Stimulated activated naive B cell treated with anti-CD40 and anti-IgM and Interleukin-4, amounts not matched to agents 10 μg/mL and 1 μg/mL and 100 μg/mL, for 72 hours (primary cell): ENCODE measurements around the gene RBL1.
"Not testable (repeated sequence)": the region's sequence is repeated elsewhere in the genome, so short reads cannot be mapped to it uniquely, and the experiment has no call there.

ENCODE experiments used
- ATAC-seq, 2 donors: fragments of 150-1000 bp; cut with Tn5 transposase; replicated peaks; 2 replicates each; pipeline ENCODE4 v1.10.0; 2021; ENCODE audit warnings: moderate library complexity in 1 of 2
- DNase-seq: peaks from one replicate; pipeline ENCODE4 v3.0.0; 2021
- H3K27ac Mint-ChIP-seq: one replicate; pipeline ENCODE4 v1.8.0; 2022; ENCODE audit warnings: mild to moderate bottlenecking, mixed read lengths
- H3K27me3 Mint-ChIP-seq, 2 donors: one replicate each; pipeline ENCODE4 v1.8.0; 2022; ENCODE audit warnings: mixed read lengths in 2 of 2
- H3K36me3 Mint-ChIP-seq, 2 donors: one replicate each; pipeline ENCODE4 v1.8.0; 2022; ENCODE audit warnings: mixed read lengths in 2 of 2, mild to moderate bottlenecking in 1 of 2
- H3K4me1 Mint-ChIP-seq, 2 donors: one replicate each; pipeline ENCODE4 v1.8.0; 2022; ENCODE audit warnings: mixed read lengths in 2 of 2, mild to moderate bottlenecking in 1 of 2
- H3K4me3 Mint-ChIP-seq, 2 donors: one replicate each; pipeline ENCODE4 v1.8.0; 2022; ENCODE audit warnings: mild to moderate bottlenecking in 2 of 2, mixed read lengths in 2 of 2, moderate library complexity in 1 of 2
- H3K9me3 Mint-ChIP-seq, 2 donors: one replicate each; pipeline ENCODE4 v1.8.0; 2022; ENCODE audit warnings: mixed read lengths in 2 of 2, mild to moderate bottlenecking in 1 of 2

The RBL1 gene

DNA sequence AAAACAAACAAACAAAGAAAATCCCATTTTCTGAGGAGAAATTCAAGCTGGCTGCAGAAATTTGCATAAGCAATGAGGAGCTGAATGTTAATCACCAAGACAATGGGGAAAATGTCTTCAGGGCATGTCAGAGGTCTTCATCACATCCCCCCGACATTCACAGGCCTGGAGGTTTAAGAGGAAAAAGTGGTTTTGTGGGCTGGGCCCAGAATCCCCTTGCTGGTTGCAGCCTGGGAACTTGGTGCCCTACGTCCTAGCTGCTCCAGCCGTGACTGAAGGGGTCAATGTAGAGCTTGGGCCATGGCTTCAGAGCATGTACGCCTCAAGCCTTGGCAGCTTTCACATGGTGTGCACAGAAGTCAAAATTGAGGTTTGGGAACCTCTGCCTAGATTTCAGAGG lies 101.6 kb downstream of the RBL1 start:
- not testable (repeated sequence) for H3K9me3 Mint-ChIP-seq, H3K27me3 Mint-ChIP-seq, ATAC-seq, DNase-seq, H3K4me3 Mint-ChIP-seq, H3K27ac Mint-ChIP-seq
- peaks cover 2 to 20% of the 10 kb centered on the region in 2 donors for H3K4me1 Mint-ChIP-seq
- H3K36me3 Mint-ChIP-seq = peaks cover 31 to 39% of the 10 kb centered on the region in 2 donors

DNA sequence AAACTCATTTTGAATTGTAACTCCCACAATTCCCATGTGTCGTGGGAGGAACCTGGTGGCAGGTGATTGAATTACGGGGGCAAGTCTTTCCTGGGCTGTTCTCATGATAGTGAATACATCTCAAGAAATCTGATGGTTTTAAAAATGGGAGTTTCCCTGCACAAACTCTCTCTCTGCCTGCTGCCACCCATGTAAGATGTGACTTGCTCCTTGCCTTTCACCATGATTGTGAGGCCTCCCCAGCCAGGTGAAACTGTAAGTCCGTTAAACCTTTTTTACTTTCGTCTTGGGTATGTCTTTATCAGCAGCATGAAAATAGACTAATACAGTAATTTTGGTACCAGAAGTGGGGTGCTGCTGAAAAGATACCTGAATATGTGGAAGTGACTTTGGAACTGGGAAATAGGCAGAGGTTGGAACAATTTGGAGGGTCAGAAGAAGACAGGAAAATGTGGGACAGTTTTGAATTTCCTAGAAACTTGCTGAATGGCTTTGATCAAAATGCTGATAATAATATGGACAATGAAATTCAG lies 102.9 kb downstream of the RBL1 start:
- peaks cover 7 to 10% of the 10 kb centered on the region in 2 donors for H3K9me3 Mint-ChIP-seq
- no peak for ATAC-seq
- no peak overlapping the region for H3K27ac Mint-ChIP-seq
- H3K4me1 Mint-ChIP-seq = peaks cover 8 to 31% of the 10 kb centered on the region in 2 donors
- peaks cover 34 to 45% of the 10 kb centered on the region in 2 donors for H3K36me3 Mint-ChIP-seq
- H3K27me3 Mint-ChIP-seq = no peaks in the 10 kb centered on the region
- no peak overlapping the region for H3K4me3 Mint-ChIP-seq
- no peak for DNase-seq

GRCh38 chr20:36991703-36992102 lies 104.1 kb downstream of the RBL1 start:
- ATAC-seq (no peak), DNase-seq (no peak)
- H3K9me3 Mint-ChIP-seq = peaks cover 7 to 10% of the 10 kb centered on the region in 2 donors
- no peak overlapping the region for H3K27ac Mint-ChIP-seq
- no peaks in the 10 kb centered on the region for H3K27me3 Mint-ChIP-seq
- H3K4me3 Mint-ChIP-seq = no peak overlapping the region
- H3K36me3 Mint-ChIP-seq = peaks cover 33 to 45% of the 10 kb centered on the region in 2 donors
- peaks cover 8 to 31% of the 10 kb centered on the region in 2 donors for H3K4me1 Mint-ChIP-seq

DNA sequence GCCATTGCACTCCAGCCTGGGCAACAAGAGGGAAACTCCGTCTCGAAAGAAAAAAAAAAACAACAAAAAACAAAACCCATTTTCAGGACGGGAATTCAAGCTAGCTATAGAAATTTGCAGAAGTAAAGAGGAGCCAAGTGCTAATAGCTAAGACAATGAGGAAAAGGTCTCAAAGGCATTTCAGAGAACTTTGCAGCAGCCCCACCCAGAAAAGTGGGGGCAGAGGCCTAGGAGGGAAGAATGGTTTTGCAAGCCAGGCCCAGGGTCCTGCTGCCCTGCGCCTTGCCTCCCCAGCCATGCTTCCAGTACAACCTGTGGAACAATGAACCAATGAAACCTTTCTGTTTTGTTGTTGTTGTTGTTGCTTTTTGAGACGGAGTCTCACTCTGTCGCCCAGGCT lies 106.0 kb downstream of the RBL1 start:
- DNase-seq = no peak
- H3K27ac Mint-ChIP-seq = peak overlapping the region; percentile 25
- peaks cover 8 to 34% of the 10 kb centered on the region in 2 donors for H3K4me1 Mint-ChIP-seq
- ATAC-seq = no peak
- peaks cover 7 to 10% of the 10 kb centered on the region in 2 donors for H3K9me3 Mint-ChIP-seq
- H3K4me3 Mint-ChIP-seq = no peak overlapping the region
- H3K36me3 Mint-ChIP-seq = peaks cover 23 to 27% of the 10 kb centered on the region in 2 donors
- H3K27me3 Mint-ChIP-seq = no peaks in the 10 kb centered on the region

DNA sequence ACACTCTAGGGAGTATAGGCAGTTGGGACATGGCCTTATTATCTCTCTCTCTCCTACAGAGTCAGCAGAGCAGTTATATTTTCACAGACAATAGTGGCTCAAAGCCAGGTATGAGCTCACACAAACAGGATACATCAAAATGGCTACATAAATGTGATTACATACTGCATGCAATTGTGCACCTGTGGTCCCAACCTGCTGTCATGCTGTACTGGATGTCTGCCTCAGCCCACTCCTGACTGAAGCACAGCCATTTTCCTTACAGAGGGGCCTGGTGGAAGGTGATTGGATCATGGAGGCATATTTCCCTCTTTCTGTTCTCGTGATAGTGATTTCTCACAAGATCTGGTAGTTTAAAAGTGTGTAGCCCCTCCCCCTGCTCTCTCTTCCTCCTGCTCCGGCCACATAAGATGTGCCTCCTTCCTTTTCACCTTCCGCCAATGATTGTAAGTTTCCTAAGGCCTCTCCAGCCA lies 107.3 kb downstream of the RBL1 start:
- peak; percentile 61 to 63 for ATAC-seq

DNA sequence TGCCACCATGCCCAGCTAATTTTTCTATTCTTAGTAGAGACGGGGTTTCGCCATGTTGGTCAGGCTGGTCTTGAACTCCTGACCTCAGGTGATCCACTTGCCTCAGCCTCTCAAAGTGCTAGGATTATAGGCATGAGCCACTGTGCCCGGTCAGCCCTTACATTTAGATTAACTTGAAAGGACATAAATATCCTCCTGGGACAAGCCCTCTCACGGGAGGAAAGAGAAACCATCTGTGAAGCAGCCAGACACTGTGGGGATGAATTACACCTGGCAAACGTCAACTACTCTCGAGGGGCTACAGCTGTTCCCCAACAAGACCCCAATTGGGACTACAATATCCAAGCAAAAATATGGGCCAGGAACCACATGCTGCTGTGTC lies 111.5 kb downstream of the RBL1 start:
- H3K4me1 Mint-ChIP-seq = peaks cover 14 to 28% of the 10 kb centered on the region in 2 donors
- H3K27ac Mint-ChIP-seq = peak overlapping the region; percentile 77
- ATAC-seq (peak; percentile 86 to 92), DNase-seq (peak; percentile 36)
- H3K4me3 Mint-ChIP-seq = peak overlapping the region; percentile 25 to 44
- H3K36me3 Mint-ChIP-seq = peaks cover 8 to 9% of the 10 kb centered on the region in 2 donors
- peaks cover 0 to 9% of the 10 kb centered on the region in 2 donors for H3K27me3 Mint-ChIP-seq
- H3K9me3 Mint-ChIP-seq = peaks cover 0 to 4% of the 10 kb centered on the region in 2 donors

More for the DNA sequence above, 107.3 kb downstream of the RBL1 start:
- peaks cover 7 to 9% of the 10 kb centered on the region in 2 donors for H3K9me3 Mint-ChIP-seq
- DNase-seq = no peak
- H3K4me1 Mint-ChIP-seq = peaks cover 15 to 46% of the 10 kb centered on the region in 2 donors
- H3K27me3 Mint-ChIP-seq = peaks cover 0 to 8% of the 10 kb centered on the region in 2 donors
- peaks cover 13 to 18% of the 10 kb centered on the region in 2 donors for H3K36me3 Mint-ChIP-seq
- H3K4me3 Mint-ChIP-seq = no peak overlapping the region
- no peak overlapping the region for H3K27ac Mint-ChIP-seq

- H3K27ac Mint-ChIP-seq = no peak overlapping the region
- H3K27me3 Mint-ChIP-seq = no peaks in the 10 kb centered on the region
- DNase-seq (no peak), ATAC-seq (peak; percentile 46 to 65)
- peaks cover 4 to 5% of the 10 kb centered on the region in 2 donors for H3K4me1 Mint-ChIP-seq
- no peaks in the 10 kb centered on the region for H3K36me3 Mint-ChIP-seq
- H3K4me3 Mint-ChIP-seq = no peak overlapping the region
- no peaks in the 10 kb centered on the region for H3K9me3 Mint-ChIP-seq
These were observed 120.5 kb downstream of the RBL1 start for GRCh38 chr20:36975099-36975818.

DNA sequence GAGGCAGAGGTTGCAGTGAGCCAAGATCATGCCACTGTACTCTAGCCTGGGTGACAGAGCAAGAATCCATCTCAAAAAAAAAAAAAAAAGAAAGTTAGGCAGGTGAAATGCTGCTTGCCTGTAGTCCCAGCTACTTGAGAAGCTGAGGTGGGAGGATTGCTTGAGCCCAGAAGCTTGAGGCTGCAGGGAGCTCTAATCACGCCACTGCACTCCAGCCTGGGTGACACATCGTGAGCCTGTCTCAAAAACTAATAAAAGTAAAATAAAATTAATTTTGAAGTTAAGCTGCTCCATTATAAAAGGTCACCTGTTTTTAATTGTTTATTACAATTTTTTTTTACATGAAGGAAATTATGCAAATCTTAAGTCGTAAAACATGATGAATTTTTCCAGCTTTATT lies 121.1 kb downstream of the RBL1 start:
- Mint-ChIP-seq H3K27me3 (no peaks in the 10 kb centered on the region), H3K36me3 (peaks cover 0 to 5% of the 10 kb centered on the region in 2 donors), H3K4me3 (no peak overlapping the region), H3K27ac (no peak overlapping the region), H3K9me3 (peaks cover 0 to 3% of the 10 kb centered on the region in 2 donors), H3K4me1 (peaks cover 6 to 8% of the 10 kb centered on the region in 2 donors)
- no peak for DNase-seq
- ATAC-seq = no peak

GRCh38 chr20:36971103-36971502 lies 124.7 kb downstream of the RBL1 start:
- H3K9me3 Mint-ChIP-seq = peaks cover 0 to 3% of the 10 kb centered on the region in 2 donors
- DNase-seq (no peak), ATAC-seq (no peak)
- H3K36me3 Mint-ChIP-seq = peaks cover 0 to 5% of the 10 kb centered on the region in 2 donors
- H3K4me3 Mint-ChIP-seq = no peak overlapping the region
- H3K4me1 Mint-ChIP-seq = peaks cover 10 to 26% of the 10 kb centered on the region in 2 donors
- no peak overlapping the region for H3K27ac Mint-ChIP-seq
- no peaks in the 10 kb centered on the region for H3K27me3 Mint-ChIP-seq

DNA sequence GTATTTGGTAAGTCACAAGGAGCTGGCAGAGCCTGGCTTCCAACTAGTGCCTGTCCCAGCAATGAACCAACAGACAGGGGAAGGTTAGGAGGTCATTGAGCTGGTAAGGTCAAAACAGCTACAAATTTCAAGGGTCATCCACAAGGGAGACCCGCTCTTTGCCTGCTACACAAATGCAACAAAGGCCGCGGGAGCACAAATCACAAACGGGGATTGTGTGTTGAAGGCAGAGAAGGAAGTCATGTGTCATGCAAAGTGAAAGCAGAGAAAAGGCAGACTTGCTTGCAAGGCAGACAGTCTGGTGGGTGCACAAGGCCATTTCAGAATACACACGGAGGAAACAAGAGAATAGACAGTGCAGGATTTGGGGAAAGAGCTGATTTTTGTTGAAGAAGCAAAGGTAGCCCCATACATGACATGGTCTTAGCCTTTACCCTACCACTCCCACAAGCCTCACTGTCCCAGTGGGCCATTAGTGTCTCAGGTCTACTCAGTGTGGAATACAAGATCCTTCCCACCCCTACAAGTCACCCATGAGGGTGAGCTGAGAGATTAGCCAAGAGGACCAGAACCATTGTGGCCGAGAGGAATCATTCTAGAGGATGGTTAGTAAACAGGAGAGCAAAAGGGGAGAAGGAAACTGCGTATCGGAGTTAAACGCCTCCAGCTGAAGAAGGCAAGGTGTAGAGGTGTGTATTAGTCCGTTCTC lies 126.2 kb downstream of the RBL1 start:
- peak in 1 of 2 donors; percentile 29 for ATAC-seq
- Mint-ChIP-seq H3K27me3 (no peaks in the 10 kb centered on the region), H3K9me3 (peaks cover 0 to 3% of the 10 kb centered on the region in 2 donors), H3K36me3 (peaks cover 0 to 5% of the 10 kb centered on the region in 2 donors), H3K27ac (no peak overlapping the region), H3K4me3 (no peak overlapping the region), H3K4me1 (peaks cover 6 to 21% of the 10 kb centered on the region in 2 donors)
- DNase-seq = no peak

DNA sequence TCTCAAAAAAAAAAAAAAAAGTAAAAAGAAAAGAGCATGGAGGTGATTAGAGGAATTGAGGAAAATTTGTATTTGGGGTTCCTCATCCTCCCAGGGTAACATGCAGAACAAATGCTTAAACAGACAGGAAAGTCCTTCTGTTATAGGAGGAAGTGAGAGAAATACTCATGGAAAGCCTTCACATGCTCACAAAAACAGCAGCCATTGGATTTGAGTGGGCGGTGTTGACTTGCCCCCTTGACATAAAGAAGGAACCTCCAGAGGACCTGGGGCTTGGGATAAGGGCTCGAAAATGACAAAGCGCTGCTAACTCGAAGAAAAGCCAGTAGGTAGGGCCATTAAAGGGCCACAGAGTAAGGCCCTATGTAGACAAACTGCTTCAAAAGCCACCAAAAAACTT lies 126.7 kb downstream of the RBL1 start:
- H3K36me3 Mint-ChIP-seq = peaks cover 0 to 5% of the 10 kb centered on the region in 2 donors
- peaks cover 0 to 3% of the 10 kb centered on the region in 2 donors for H3K9me3 Mint-ChIP-seq
- DNase-seq (no peak), ATAC-seq (peak in 1 of 2 donors; percentile 16)
- no peaks in the 10 kb centered on the region for H3K27me3 Mint-ChIP-seq
- H3K4me1 Mint-ChIP-seq = peaks cover 6 to 21% of the 10 kb centered on the region in 2 donors
- no peak overlapping the region for H3K27ac Mint-ChIP-seq
- H3K4me3 Mint-ChIP-seq = no peak overlapping the region

DNA sequence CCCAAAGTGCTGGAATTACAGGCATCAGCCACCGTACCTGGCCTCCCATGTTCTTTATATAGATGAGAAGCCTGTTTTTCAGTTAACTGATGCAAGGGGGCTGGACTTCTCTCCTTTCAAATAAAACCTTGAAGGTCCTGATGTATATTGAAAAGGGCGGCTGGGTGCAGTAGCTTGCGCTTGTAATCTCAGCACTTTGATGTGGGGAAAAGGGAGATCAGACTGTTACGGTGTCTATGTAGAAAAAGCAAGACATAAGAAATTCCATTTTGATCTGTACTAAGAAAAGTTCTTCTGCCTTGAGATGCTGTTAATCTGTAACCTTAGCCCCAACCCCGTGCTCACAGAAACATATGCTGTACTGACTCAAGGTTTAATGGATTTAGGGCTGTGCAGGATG lies 128.2 kb downstream of the RBL1 start:
- H3K9me3 Mint-ChIP-seq = peaks cover 4 to 5% of the 10 kb centered on the region in 2 donors
- no peak overlapping the region for H3K4me3 Mint-ChIP-seq
- peaks cover 4 to 9% of the 10 kb centered on the region in 2 donors for H3K36me3 Mint-ChIP-seq
- H3K27me3 Mint-ChIP-seq = no peaks in the 10 kb centered on the region
- H3K4me1 Mint-ChIP-seq = peaks cover 6 to 21% of the 10 kb centered on the region in 2 donors
- ATAC-seq (no peak), DNase-seq (no peak)
- H3K27ac Mint-ChIP-seq = no peak overlapping the region

GRCh38 chr20:36966965-36967364 lies 128.8 kb downstream of the RBL1 start:
- not testable (repeated sequence) for H3K9me3 Mint-ChIP-seq, H3K27me3 Mint-ChIP-seq, H3K4me3 Mint-ChIP-seq, ATAC-seq, H3K27ac Mint-ChIP-seq, DNase-seq, H3K36me3 Mint-ChIP-seq
- peaks cover 6 to 21% of the 10 kb centered on the region in 2 donors for H3K4me1 Mint-ChIP-seq

- ATAC-seq, H3K4me1 Mint-ChIP-seq, H3K36me3 Mint-ChIP-seq, H3K27ac Mint-ChIP-seq, H3K27me3 Mint-ChIP-seq, DNase-seq, H3K4me3 Mint-ChIP-seq, H3K9me3 Mint-ChIP-seq: not testable (repeated sequence)
These were observed 133.3 kb downstream of the RBL1 start for GRCh38 chr20:36962354-36962941.
